GM18867 (cell line): ENCODE measurements around the gene MCOLN2.
A peak's percentile ranks its signal among the peaks of the same experiment; 100 is the strongest.
"Not testable (repeated sequence)": the region's sequence is repeated elsewhere in the genome, so short reads cannot be mapped to it uniquely, and the experiment has no call there.

ENCODE experiments used
- ATAC-seq: cut with Tn5 transposase; IDR thresholded peaks from one replicate; pipeline ENCODE4 v1.9.1; 2021; ENCODE audit warnings: mild to moderate bottlenecking, moderate library complexity; ENCODE audit not compliant: unreplicated experiment

Gene MCOLN2

DNA sequence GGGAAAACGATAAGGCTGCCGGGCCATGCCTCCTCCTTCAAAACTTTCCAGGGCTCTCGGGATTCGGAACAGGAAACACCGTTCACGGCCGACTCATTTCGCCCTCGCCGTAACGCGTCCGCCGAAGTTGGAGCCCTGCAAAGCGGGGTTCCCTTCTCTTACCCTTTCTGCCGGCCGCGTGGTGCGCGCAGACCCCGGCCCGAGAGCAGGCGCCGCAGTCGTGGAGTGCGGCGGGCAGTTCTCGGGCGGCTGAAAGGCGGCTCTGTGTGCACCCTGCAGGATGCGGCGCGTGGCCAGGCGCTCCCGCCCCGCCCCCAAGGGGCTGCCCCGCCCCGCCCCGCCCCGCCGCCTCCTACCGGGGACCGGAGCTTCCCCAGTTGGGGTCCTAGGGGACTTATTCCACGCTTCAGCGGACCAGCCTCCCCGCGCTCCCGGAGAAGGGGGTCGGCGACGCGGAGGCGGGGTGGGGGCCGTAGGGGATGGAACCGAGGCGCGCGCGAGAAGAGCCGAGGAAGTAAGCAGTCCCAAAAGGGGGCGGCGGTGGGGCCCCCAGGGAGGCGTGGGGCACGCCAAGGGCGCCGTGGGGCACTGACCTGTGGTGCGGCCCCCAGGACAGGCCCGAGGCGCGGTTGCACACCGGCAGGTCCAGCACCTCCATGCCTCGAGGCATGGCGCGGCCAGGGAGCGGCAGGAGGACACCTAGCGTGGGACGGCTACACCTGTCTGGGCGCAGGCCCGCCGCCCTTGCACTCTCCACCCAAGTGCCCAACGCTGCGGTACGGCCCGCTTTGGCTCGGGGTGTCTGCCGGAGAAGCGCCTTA is at the start of gene MCOLN2:
TSS of gene MCOLN2 (minus strand) at position 268 of the 821 bp plus-strand sequence. CDS start at position 27, 241 bp downstream.
- ATAC-seq, result peak; percentile 62

GRCh38 chr1:85042413-85042812 is 45.5 kb upstream of the MCOLN2 start:
- ATAC-seq, result no peak

DNA sequence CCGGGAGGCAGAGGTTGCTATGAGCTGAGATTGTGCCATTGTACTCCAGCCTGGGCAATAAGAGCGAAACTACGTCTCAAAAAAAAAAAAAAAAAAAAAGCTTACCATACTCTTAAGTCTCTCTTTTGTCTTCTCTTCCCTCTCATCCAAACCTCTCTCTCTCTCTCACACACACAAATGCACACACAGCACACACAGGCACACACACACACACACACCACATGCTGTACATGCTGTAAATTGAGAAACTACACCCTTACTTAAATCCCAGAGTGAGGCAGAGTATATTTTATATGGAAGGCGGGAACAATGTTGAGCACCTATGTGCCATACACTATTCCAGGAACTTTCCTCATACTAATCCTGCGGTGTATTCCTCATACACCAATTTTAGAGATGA is 44.9 kb upstream of the MCOLN2 start:
- no peak for ATAC-seq

DNA sequence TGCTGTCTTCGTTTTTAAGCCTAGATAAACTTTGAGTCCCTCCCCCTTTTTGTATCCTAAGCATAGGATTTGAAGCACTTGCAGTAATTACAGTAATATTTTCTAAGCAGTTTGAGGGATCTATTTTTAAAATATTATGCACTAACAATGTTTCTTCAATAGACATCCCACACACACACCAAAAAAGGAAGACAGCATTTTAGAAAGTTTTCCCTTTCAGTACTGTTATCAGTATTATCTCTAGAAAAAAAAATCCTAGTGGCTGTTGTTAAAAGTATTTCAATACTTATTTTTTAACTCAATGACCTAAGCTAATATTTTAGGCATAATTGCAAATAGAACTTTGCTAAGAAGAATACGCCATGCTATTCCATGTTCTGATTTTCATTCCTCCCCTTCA is 36.3 kb upstream of the MCOLN2 start:
- ATAC-seq, result no peak

GRCh38 chr1:85030536-85030935 is 33.6 kb upstream of the MCOLN2 start:
- ATAC-seq, result no peak

- ATAC-seq, result no peak
These were observed 31.2 kb upstream of the MCOLN2 start for GRCh38 chr1:85028151-85028550.

- peak; percentile 92 for ATAC-seq
These were observed 30.5 kb upstream of the MCOLN2 start for GRCh38 chr1:85027242-85027983.

DNA sequence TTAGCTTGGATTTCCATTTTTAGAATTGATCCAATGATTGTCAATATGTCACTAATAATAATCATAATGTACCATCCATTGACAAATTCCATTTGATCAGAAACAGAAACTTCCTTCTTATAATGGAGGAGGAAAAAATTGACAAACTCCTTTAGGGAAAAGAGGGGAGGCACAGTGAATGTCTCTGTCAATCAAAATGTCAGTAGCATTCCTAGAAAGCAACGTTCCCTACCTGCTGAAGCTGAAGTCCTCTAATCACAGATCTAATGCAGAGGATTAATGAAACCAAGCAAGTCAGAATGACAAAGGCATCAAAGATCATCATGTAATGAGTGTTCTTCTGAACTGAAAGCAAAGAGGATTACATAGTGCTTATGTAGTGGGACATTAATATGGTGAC is 29.0 kb upstream of the MCOLN2 start:
- no peak for ATAC-seq

DNA sequence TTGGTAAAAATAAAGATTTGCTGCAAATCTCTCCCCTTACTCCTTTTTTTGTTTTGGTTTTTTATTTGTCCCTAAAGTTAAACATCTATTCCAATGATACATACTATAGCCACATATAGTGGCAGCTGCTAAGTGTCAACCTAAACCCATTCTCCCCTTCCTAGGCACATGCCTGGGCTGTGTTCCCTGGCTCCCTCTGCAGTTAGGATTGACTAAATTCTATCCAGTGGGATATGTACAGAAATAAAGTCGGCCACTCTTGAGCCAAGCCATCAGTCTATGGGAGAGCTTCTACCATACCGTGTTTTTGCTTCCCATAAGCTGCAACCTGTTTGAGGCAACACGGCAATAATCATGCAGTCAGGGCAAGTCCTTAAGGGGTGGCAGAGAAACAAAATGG is 27.8 kb upstream of the MCOLN2 start:
- no peak for ATAC-seq

DNA sequence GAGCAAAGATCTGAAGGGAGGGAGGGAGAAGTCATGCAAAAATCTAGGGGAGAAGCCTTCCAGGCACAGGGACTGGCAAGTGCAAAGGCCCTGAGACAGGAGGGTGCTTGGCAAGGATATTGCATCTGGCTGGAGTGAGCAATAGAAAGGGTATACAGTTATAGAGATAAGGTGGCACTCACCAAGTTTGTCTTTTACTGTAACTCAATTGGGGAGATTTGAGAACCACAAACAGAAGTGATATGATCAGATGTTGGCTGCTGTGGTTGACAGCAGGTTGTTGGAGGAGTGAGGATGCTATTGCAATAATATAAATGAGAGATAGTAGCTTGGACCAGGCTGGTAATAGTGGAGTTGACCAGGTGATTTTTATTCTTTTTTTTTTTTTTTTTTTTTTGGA is 25.8 kb upstream of the MCOLN2 start:
- ATAC-seq, result no peak

- ATAC-seq, result no peak
These were observed 23.1 kb upstream of the MCOLN2 start for GRCh38 chr1:85019994-85020393.

GRCh38 chr1:85015826-85016225 is 18.9 kb upstream of the MCOLN2 start:
- no peak for ATAC-seq

DNA sequence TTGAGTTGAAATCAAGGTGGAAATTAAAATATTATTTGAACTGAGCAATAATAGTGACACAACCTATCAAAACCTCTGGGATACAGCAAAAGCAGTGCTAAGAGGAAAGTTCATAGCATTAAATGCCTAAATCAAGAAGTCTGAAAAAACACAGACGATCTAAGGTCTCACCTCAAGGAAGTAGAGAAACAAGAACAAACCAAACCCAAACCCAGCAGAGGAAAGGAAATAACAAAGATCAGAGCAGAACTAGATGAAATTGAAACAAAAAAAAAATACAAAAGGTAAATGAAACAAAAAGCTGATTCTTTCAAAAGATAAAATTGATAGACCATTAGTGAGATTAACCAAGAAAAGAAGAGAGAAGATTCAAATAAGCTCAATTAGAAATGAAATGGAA is 8.7 kb upstream of the MCOLN2 start:
- not testable (repeated sequence) for ATAC-seq

GRCh38 chr1:85001742-85002141 is 4.8 kb upstream of the MCOLN2 start:
- no peak for ATAC-seq

GRCh38 chr1:84998642-84999280 is 1.8 kb upstream of the MCOLN2 start:
- ATAC-seq, result no peak

DNA sequence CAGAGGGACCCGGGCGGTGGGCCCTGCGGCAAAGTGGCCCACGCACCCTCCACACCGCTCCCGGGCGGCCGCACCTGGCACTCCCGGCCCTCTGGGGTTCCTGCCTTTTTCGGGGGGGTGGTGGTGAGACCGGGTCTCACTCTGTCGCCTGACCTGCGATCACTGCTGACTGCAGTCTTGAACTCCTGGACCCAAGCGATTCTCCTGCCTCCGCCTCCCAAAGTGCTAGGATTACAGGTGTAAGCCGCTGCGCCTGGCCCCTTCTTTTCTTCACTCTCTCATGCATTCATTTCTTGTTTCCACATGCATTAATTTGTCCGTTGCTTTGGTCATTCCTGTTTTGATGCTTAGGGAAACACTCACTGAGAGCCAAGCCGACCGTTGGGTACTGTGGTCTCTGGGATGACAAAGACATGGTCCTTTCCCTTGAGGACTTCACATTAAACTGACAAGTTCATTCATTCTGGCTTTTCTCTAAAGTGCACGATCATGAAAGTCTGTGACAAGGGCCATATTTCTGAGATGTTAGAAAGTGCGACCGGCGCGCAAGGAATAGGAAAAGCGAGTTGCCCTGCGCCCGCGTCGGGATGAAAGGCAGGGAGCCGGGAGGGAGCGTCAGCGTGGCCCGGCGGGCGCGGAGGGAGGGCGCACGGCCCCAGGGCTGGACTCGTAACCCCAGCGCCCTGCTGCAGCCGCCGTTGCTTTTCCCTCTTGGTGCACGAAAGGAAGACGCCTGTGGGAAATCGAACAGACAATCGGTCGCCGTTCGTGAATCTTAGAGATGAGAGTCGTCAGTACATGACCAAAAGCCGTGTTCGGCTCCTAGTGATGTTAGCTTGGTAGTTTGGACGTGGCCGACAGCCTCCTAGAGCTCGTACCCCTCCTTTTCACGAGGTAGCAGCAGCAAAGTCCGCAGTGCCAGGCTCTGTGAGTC is 1.0 kb upstream of the MCOLN2 start:
- no peak for ATAC-seq

GRCh38 chr1:84995484-84996334 is 1.2 kb downstream of the MCOLN2 start:
- ATAC-seq, result peak; percentile 62

DNA sequence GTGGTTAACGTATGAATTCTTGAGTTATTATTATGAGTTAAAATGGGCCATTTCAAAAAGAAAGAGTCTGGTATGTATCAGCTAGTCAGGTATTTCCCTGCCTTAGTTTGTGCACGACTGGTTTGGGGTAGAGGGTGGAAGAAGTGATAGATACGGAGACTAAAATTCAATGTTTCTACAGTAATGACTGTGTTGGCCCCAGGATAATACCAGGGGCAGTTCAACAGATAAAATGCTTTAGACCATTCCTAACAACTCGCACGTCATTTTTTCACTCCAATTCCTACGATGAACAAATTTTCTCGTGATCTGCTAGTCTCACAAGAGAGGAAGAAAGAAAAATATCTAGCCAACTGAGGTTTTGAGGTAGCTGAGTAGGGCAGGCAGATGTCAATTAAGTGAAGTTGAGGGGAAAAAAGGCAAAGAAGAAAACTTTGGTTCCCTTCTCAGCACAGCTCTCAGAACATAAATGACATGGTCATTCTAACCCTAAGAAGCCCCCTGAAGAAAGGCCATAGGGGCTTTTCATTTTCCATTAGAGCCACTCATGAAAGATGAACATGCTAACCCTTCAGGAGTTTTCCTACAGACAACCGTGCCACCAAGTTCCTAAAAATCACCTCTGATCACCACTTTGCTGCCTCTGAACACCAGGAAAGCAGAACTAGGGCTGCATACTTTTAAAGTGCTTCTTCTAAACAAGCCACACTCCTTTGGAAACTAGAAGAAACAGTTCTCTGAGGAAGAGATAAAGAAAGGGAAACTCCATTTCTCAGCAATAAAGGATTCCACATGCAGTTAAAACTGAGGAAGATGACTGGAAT is 5.6 kb downstream of the MCOLN2 start:
- ATAC-seq, result peak; percentile 23

DNA sequence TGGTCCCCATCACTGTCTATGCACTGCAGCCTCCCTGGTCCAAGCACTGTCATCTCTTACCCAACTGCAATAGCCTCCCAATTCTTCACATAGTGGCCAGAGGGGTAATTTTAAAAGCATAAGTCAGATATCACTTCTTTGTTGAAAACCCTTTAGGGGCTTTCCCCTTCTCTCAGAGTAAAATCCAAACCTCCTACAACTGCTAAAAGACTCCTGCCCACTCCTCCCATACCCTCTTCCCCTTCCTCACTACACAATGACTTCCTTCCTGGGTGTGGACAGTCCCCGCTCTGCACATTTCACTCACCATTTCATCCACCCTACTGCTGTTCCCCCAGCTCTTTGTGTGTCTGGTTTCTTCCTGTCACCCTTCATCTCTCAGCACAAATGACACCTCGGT is 8.3 kb downstream of the MCOLN2 start:
- peak; percentile 53 for ATAC-seq
